HG03039 (cell line): ENCODE results near the gene APPL1.

ENCODE experiments used
- ATAC-seq: cut with Tn5 transposase; IDR thresholded peaks from one replicate; pipeline ENCODE4 v1.9.1; 2021; ENCODE audit warnings: mild to moderate bottlenecking, moderate library complexity; ENCODE audit not compliant: unreplicated experiment

The APPL1 gene, protein sequence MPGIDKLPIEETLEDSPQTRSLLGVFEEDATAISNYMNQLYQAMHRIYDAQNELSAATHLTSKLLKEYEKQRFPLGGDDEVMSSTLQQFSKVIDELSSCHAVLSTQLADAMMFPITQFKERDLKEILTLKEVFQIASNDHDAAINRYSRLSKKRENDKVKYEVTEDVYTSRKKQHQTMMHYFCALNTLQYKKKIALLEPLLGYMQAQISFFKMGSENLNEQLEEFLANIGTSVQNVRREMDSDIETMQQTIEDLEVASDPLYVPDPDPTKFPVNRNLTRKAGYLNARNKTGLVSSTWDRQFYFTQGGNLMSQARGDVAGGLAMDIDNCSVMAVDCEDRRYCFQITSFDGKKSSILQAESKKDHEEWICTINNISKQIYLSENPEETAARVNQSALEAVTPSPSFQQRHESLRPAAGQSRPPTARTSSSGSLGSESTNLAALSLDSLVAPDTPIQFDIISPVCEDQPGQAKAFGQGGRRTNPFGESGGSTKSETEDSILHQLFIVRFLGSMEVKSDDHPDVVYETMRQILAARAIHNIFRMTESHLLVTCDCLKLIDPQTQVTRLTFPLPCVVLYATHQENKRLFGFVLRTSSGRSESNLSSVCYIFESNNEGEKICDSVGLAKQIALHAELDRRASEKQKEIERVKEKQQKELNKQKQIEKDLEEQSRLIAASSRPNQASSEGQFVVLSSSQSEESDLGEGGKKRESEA

DNA sequence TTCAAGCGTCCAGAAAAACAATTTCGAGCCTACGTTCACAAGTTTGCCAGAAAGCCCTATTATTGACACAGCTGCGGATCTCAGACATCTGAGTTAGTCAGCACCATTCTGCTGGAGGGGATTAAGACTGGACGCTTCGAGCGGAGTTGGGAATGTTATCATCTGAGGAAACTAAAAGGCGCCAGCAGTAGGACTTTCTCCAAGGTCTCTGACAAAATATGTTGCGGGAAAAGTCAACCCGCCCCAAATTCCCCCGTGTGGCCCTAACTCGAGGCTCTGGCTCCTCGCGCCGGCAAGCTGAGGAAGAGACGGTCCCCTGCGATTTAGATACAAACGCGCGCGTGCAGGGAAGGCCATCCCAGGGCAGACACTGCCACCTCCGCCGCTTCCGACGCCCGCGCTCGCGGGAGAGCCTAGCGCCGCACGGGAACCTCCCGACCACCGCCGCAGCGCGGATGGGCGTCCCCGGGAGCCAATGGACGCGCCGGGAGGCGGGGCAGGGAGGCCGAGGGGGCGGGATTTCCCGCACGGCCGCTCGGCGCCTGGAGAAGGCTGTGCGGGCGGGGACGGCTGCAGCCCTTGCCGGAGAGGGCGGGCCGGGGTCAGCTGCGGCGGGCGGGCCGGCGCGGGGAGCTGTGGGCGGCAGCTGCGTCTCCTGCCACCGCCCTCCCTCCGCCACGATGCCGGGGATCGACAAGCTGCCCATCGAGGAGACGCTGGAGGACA, at the start of gene APPL1:
APPL1 (plus strand) TSS at position 526 of the 726 bp plus-strand sequence; CDS start at position 681, 155 bp downstream.
- ATAC-seq, result peak; percentile 96

DNA sequence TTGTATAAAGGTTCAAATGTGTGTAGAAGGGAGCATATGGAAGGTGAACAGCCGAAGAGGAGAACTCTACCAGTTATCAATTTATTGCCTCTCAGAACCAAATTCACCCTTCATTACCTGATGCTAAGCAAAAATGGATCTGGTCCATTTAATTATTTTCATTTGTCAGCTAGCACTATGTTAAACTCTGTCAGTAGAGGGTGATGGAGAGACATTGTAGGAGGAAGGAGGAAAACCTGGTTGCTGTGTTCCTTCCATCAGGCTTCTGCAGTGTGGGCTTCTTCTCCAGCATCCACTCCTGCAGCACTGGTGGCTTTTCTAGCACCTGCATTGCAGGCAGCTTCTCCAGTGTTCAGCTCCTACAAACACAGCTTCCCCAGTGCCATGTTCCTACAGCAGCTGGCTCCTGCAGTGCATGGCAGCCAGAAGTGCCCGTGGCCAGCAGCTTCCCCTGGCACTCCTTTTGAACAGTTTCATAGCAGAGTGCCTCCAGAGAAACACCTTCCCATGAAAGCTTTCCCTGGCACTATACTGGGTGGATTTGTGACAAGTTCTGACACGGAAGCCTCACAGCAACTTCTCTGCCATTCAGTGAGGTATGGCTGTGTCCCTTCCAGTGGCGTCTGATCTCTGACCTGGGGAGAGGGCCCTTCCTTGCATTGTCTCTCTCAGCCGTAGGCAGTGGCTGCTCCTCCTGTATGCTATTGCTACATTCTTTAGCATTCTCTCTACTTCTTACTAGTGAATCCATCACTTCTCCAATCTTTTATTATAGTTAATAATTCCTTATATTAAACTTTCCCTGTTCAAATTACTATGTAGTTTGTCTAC, 47.7 kb upstream of the APPL1 start:
- ATAC-seq, result no peak

DNA sequence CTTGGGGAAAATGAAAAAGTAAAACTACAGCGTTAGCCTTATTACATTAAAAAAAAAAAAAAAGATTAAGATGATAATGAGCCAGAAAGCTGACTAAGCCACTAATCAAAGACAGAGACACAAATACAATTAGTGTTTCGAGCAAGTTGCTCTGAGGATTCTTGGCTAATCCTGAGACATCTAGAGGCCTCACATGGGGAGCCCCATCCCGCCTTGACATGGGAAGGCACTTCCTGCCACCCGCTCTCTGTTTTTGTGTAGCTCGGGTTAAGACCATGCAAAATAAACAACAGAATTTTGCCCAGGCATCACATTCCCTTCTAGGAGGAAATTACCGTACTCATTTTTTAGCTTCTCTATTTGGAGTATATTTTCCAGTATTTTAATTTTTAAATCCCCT, 43.0 kb upstream of the APPL1 start:
- no peak for ATAC-seq

DNA sequence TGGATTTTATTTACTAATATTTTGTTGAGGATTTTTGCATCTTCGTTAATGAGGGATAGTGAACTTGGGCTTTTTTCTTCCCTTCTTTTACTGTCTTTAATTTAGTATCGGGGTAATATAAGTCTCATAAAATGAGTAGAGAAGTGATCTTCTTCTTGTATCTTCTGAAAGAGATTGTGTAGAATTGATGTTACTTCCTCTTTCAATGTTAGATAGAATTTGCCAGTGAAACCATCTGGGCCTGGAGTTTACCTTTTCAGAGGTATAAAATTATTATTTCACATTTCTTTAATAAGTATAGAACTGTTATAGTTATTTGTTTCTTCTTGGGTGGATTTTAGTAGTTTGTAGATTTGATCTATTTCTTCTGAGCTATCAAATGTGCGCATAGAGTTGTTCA, 35.5 kb upstream of the APPL1 start:
- no peak for ATAC-seq

DNA sequence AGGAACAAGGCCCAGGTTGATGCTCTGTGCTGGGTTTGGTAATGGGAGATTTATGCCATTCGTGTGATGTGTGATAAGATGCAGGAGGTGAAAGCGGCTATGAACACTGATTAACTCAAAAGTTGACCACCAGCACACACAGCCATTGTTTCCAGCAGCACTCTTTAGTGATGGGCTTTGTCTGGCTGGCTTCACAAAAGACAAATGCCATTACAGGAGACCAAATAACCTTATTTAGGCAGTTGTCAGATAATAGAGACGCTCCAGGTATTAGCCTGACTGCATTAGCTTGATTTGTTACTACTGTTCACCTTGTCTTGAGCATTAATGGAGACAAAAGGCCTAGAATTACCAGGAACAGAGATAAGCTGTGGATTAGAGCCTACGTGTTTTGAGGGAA, 32.9 kb upstream of the APPL1 start:
- no peak for ATAC-seq

DNA sequence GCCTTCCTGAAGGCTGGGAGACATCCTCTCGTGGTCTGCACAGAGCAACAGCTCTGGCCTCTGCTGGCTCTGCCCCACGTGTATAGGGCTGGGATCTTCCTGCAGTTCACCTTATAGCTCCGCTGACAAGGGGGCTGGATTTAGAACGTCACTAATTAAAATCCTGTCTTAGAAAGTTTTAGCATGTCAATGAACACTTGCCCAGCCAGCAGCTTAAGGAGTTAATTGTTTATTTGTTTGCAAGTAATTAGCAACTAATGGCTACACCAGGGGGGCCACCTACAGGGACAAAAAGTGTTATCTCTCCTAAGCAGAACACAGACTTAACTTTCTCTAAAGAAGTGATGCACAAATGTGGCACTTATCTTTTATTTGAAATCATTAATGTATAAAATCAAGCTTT, 27.6 kb upstream of the APPL1 start, which contains the start of gene HESX1:
HESX1 (minus strand) TSS at position 84 of the 403 bp plus-strand sequence; CDS start at position 24, 60 bp downstream.
- ATAC-seq, result no peak

DNA sequence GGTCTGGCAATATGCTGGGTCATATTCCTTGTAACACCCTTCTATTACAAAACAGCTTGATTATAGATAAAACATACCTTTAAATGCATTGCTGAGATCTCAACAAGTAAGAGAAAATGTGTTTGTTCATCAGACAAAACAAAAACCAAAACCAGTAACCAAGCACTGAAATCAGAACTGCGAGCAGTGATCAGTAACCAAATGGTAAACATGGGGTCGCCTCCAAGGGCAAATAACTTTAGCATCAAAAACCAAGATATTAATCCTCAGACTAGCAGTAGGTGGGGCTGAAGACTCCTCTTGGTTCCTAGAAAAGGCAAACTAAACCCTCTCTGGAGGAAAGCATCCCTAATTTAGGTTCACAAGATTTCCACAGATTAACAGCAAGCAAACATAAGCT, 21.1 kb upstream of the APPL1 start:
- no peak for ATAC-seq

DNA sequence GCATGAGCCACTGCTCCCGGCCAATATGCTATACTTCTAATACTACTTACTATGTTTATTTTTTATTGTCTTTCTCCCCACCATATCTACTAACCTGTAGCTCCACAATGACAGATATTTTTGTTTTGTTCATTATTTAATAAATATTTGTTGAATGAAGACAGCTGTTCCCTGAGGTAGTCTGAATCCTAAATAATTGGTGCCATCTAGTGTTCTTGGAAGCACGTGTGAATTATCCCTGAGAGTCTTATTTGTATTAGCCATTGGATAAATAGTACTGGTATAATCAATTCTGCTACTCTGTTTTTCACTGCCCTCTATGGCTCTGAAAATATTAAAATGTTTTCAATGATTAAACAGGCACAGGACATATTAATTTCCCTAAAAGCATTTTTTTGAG, 5.6 kb upstream of the APPL1 start:
- ATAC-seq, result no peak

DNA sequence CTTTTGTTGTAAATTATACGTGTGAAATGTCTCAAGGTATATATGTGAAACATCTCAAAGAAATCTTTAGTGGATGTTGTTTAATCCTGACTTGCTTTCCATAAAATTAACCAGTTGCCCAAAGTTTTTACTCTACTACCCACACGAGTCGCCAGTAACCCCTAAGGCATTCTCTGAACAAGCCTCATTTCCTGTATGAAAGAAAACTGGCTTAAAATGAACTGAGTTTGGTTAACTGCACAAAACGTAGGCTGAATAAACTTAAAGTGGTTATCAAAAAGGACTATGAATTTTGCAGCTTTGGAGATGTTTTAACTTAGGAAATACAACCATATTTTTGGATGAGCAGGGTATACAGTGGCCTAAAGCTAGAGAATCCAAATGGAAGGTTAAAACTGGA, 2.7 kb upstream of the APPL1 start:
- ATAC-seq, result no peak

DNA sequence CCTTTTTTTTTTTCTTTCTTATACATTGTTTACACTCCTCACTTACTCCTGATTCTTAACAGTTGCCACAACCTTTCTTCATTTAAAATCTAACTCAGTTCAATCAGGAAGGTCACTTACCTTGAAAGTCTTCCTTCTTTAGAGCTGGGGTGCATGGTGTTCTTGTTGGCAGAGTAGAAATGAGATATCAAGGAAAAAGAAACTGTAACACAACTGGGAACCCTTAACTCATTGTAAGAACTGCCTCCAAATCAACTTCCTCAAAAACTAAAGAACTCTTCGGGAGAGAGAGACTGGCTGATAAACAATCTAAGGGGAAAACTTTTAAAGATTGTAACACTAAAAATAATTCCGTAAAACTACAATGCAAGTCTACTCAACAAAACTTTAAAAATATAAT, 1.4 kb upstream of the APPL1 start:
- no peak for ATAC-seq

DNA sequence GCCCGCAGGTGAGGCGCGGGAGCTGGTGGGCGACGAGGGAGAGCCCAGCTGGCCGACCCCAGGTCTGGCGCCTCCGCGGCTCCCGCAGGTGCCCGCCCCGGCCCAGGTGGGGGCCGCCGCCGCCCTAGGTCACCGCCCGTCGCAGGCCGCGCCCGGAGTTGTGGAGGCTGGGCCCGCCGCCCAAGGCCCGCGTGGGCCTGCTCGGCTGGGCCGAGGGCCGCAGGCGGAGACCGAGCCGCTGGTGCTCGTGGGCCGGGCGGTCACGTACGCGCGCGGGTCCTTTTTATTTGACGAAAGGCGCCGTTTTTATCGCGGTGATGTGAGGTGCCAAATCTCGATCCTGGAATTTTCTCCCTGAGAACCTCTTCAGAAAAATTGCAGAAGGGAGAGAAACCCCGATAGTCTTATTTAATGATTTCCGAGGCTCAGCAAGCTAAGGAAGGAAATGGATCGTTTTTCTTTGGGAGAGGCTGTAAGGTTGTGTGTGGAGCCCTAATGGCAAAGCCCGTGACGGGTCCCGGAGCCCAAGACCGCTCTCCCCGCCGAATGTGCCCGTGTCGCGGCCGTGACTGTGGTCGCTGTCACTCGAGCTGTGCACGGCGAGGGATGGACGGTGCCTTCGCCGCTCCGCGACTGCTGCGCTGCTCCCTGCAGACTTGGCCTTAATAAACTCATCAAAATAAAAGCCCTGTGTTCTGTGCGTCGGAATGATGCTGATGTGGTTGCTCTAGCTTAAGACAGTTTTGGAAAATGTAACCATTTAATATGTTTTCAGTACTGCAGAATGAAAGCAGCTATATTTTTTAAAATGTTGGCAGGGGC, 612 bp downstream of the APPL1 start:
- peak; percentile 24 for ATAC-seq

DNA sequence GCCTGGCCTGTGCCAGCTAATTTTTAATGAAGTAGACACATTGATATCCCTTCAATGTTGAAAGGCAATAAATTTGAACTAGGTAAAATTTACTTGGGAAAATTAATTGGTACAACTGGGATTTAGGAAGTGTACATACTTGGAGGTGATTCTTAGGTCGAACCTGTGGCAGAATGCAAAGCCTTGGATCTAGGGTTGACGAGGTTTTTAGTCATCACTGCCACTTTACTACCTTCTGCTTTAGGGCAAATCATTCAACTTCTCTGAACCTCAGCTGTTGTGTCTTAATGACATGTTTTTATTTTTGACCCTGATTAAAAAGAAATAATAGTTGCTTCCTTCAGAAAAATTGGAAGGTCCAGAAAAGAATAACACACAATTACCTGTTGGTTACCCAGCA, 2.5 kb downstream of the APPL1 start:
- ATAC-seq, result no peak

DNA sequence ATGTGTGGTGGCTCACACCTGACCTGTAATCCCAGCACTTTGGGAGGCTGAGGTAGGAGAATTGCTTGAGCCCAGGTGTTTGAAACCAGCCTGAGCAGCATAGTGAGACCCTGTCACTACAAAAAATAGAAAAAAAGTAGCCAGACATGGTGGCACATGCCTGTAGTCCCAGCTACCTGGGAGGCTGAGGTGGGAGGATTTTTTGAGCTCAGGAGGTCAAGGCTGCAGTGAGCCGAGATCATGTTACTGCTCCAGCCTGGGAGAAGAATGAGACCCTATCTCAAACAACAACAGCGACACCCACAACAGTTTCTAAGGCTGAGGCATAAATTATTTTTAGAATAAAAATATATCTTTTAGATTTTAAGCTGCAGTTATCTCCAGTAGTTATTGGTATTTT, 6.3 kb downstream of the APPL1 start:
- no peak for ATAC-seq

DNA sequence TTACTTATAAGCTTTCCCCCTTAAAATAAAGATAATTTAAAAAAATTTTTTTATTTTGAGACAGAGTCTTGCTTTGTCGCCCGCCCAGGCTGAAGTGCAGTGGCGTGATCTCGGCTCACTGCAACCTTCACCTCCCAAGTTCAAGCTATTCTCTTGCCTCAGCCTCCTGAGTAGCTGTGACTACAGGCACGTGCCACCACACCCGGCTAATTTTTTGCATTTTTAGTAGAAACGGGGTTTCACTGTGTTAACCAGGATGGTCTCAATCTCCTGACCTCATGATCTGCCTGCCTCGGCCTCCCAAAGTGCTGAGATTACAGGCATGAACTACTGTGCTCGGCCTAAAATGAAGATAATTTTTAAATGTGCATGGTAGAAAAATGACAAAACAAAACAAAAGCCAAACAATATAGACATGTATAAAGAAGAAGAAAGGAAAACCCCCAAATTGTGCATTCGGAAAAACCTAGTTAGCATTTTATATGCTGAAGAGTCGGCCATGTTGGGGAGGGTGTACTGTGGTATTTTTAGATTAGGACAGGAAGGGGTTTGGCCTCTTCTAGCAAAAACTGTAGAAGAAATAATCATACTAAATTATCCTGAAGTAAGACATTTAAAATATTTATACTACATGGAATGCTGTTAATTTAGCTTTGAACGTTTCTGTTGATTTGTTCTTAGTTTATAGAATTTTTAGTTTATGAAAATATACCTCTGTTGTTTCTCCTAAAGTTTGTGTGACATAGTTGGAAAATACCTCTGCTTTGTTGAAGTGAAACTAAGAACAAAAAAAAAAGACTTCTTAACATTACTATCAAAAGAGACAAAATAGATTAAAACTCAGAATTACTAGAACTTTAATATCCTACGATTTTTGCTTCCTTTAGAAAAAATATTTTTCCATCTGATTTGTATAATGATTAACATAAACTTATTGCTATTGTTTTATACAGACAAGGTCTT, 7.4 kb downstream of the APPL1 start:
- no peak for ATAC-seq

DNA sequence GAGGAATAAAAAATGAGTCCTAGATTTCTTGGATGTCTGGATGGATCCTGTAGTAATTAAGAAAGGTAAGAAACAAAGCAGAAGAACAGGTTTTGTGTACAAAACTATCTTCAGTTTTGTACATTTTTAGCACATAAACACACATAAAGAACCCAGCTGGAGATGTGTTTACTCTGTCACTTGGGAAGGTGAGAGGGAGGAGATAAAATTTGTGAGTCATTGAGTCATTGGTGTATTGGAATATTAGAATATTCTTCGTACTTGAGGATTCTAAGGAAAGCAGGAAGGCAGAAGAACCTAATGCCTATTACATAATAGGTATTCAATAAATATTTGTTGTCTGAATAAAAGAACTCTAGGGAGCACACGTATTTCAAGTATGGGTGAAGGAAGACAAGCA, 17.4 kb downstream of the APPL1 start:
- ATAC-seq, result no peak

DNA sequence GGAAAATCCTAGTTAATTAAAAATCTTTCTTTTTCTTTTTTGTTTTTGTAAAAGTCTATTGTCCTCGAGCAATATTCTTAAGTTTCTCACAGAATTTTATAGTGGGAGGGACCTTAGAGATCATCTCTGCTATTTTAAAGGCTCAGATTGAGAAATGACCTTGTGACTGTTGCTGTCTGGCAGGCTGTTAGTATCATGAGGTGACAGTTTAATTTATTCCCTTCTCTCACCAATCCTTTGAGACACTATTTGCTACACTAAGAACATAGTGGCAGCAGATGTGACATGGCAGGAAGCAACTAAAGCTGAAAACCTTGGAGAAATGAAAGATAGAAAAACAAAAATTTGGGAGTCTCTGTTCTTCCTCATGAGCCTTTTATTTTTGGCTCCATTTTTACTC, 24.9 kb downstream of the APPL1 start:
- no peak for ATAC-seq

DNA sequence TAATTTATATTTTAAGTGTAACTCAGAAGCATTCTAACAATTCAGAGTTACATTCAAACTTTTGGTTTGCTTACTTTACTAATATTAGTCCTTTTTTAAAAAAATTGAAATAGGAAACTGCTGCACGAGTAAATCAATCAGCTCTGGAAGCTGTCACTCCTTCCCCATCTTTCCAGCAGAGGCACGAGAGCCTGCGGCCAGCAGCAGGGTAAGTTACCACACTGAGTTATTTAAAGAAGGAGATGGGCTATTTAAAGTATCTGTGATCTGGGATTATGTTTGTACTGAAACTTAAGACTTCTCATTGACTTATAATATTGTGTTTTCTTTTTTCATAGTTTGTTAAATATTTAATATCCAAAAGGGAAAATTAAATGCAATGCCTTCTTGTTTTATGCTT, 29.3 kb downstream of the APPL1 start:
- no peak for ATAC-seq

DNA sequence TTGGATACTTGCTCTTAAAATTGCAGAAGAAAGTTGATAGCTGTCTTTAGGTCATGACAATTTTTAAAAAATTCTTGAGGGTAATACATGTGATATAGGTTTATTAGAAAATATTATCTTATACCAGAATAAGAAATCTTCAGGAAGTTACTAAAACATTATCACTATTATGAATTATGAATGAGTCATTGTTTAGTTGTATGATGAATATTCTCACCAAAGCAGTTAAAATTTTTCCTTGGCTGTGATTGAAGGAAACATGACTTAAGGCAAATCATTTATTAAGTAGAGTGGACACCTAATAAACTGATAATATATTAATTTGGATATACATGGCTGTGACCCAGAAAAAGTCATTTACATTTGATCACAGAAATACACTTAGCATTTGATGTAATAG, 30.1 kb downstream of the APPL1 start:
- ATAC-seq, result no peak

DNA sequence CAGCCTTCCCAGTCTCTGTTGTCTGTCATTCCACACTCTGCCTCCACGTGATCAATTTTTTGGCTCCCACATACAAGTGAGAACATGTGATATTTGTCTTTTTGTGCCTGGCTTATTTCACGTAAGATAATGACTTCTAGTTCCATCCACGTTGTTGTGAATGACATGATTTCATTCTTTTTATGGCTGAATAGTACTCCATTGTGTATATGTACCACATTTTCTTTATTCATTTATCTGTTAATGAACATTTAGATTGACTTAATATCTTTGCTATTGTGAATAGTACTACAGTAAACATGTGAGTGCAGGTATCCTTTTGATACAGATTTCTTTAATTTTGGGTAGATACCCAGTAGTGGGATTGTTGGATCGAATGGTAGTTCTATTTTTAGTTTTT, 33.6 kb downstream of the APPL1 start:
- no peak for ATAC-seq
